Measurements from ENCODE around the gene VAC14. TPM values are rescaled to one million over a fixed set of nuclear protein-coding genes. Genes with fewer than 3 reads are reported as not detected.

The VAC14 gene
- total RNA-seq, 1 experiment from 2014 or later, result 65.5 TPM

DNA sequence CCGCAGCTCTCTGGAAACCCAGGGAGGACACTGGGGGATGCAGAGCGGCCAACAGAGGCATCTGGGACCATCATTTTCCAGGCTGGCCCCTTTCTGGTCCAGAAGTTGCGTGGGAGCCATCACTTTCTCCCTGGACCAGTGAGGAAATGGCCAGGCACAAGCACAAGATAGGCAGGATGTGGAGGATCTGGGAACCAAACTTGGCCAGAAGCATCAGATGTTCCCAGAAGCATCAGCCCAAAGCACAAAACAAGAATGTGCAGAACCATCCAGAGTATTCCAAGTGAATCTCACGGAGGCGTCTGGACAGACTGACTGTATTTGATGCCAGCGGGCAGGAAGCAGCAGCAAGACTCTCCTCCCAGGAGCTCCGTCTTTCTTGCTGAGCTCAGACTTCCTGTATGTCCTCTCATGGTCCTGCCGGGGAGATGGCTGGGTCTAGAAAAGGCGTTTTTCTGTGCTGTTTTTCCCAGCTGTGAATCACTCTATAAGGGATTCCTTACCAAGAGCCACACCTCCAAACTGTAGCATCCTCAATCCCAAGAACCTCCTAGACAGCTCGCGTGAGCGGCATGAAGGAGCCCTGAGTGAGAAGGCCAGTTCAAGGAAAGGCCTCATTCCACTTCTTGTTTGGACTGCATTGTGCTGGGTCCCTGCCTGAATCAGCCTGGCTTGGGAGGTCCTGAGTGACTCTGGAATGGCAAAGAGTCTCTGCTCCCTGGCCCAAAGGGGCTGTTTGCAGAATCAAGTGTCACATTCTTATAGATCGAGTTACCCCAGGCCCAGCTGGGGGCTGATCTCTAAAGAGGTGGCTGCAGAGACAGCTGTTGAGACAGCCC, 65.6 kb downstream of the VAC14 start:
- Histone ChIP-seq H4K20me1 (ENCODE audit: low read length) (no peaks in the 10 kb centered on the region), H3F3A (ENCODE audit: low read length, unreplicated experiment) (no peaks in the 10 kb centered on the region), H3K79me2 (ENCODE audit: low read length) (no peaks in the 10 kb centered on the region), H3K4me2 (ENCODE audit: low read length) (no peak overlapping the region), H3K9me3 (ENCODE audit: low read length) (no peaks in the 10 kb centered on the region), H3K4me1 (ENCODE audit: insufficient read depth, low read length) (no peaks in the 10 kb centered on the region), H3K4me3 (ENCODE audit: low read length) (no peak overlapping the region), H3K27me3 (ENCODE audit: low read length) (no peaks in the 10 kb centered on the region), H2AFZ (ENCODE audit: low read length) (no peak overlapping the region), H3K27ac (ENCODE audit: low read length) (no peak overlapping the region), H3K9ac (ENCODE audit: low read length) (no peak overlapping the region), H3K9me2 (replicated peaks; ENCODE audit: low read length) (no peaks in the 10 kb centered on the region), H3K36me3 (ENCODE audit: low read depth, low read length) (no peaks in the 10 kb centered on the region)
- intact Hi-C loops (cut with micrococcal nuclease), result no loop called here
- TF ChIP-seq EZH2 (IDR thresholded peaks at IDR 0.05; ENCODE audit: low read length, unreplicated experiment) (no peak), EZH2phosphoT487 (IDR thresholded peaks at IDR 0.05; ENCODE audit: borderline replicate concordance, low read length) (no peak)
- TF ChIP-seq, protein P1, sequence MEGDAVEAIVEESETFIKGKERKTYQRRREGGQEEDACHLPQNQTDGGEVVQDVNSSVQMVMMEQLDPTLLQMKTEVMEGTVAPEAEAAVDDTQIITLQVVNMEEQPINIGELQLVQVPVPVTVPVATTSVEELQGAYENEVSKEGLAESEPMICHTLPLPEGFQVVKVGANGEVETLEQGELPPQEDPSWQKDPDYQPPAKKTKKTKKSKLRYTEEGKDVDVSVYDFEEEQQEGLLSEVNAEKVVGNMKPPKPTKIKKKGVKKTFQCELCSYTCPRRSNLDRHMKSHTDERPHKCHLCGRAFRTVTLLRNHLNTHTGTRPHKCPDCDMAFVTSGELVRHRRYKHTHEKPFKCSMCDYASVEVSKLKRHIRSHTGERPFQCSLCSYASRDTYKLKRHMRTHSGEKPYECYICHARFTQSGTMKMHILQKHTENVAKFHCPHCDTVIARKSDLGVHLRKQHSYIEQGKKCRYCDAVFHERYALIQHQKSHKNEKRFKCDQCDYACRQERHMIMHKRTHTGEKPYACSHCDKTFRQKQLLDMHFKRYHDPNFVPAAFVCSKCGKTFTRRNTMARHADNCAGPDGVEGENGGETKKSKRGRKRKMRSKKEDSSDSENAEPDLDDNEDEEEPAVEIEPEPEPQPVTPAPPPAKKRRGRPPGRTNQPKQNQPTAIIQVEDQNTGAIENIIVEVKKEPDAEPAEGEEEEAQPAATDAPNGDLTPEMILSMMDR (conservative IDR thresholded peaks at IDR 0.05; ENCODE audit: low read depth, low read length), result no peak
- ATAC-seq (no peak), DNase-seq (no peak)
- POLR2A ChIA-PET (ENCODE audit: unreplicated experiment), result interaction anchor here (0.6 kb wide), 1 partner anchor 396 kb away, joined by 3 read pairs; no protein-coding TSS in a partner anchor
- CTCF ChIA-PET, result no interaction called here
- no TSS peak for BruUV-seq (replicated peaks)

DNA sequence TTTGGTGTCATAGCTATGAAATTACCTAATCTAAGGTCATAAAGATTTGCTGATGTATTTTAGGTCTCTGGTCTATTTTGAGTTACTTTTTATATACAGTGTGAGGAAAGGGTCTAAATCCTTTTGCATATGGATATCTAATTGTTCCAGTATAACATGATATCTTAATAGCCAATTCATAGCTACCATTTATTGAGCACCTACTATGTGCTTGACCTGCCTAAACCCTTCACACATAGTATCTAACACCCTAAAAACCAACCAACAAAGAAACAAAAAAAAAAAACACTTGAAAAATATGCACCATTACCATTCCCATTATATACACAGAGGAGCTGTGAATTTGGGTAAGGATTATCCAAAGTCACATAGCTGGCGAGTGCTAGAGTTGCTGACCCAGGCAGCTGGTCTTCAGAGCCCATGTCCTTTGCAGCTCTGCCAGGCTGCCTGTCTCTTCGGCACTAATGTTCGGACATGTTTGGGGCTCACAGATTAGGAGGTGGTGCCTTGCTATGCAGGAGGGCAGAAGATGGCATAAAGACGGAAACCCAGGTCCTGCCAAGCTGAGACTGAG, 66.3 kb downstream of the VAC14 start:
- DNase-seq, result no peak

More for the DNA sequence above, 66.3 kb downstream of the VAC14 start:
- Histone ChIP-seq H2AFZ (ENCODE audit: low read length) (no peak overlapping the region), H4K20me1 (ENCODE audit: low read length) (no peaks in the 10 kb centered on the region), H3K36me3 (ENCODE audit: low read depth, low read length) (no peaks in the 10 kb centered on the region), H3K9me2 (replicated peaks; ENCODE audit: low read length) (no peaks in the 10 kb centered on the region), H3F3A (ENCODE audit: low read length, unreplicated experiment) (no peaks in the 10 kb centered on the region), H3K4me3 (ENCODE audit: low read length) (no peak overlapping the region), H3K4me2 (ENCODE audit: low read length) (no peak overlapping the region), H3K27me3 (ENCODE audit: low read length) (no peaks in the 10 kb centered on the region), H3K9ac (ENCODE audit: low read length) (no peak overlapping the region), H3K4me1 (ENCODE audit: insufficient read depth, low read length) (no peaks in the 10 kb centered on the region), H3K79me2 (ENCODE audit: low read length) (no peaks in the 10 kb centered on the region), H3K9me3 (ENCODE audit: low read length) (no peaks in the 10 kb centered on the region), H3K27ac (ENCODE audit: low read length) (no peak overlapping the region)
- CTCF ChIA-PET, result no interaction called here
- intact Hi-C loops (cut with micrococcal nuclease), result no loop called here
- TF ChIP-seq EZH2 (IDR thresholded peaks at IDR 0.05; ENCODE audit: low read length, unreplicated experiment) (no peak), EZH2phosphoT487 (IDR thresholded peaks at IDR 0.05; ENCODE audit: borderline replicate concordance, low read length) (no peak)
- TF ChIP-seq, protein P1 (conservative IDR thresholded peaks at IDR 0.05; ENCODE audit: low read depth, low read length), result no peak
- POLR2A ChIA-PET (ENCODE audit: unreplicated experiment), result no interaction called here
- no TSS peak for BruUV-seq (replicated peaks)
- ATAC-seq, result no peak
